Ovary (tissue), 3 donors: ENCODE data around the gene PCSK2.

Experiments used
- EP300 ChIP-seq: sonication (generic); formaldehyde crosslinking; IDR thresholded peaks from one replicate; pipeline ENCODE4 v1.6.1; 2017; ENCODE audit warnings: antibody characterized with exemption
- POLR2A ChIP-seq: fragments of 450-650 bp; IDR thresholded peaks from one replicate; pipeline ENCODE4 v1.6.1; 2017; ENCODE audit warnings: antibody characterized with exemption, mild to moderate bottlenecking, moderate library complexity
- TF ChIP-seq, protein P1 (sequence below), 3 donors: fragments of 450-650 bp in 2 of 3; fragments of 200-600 bp in 1 of 3; IDR thresholded peaks; one replicate each; pipeline versions ENCODE4 v1.5.1 to v1.8.0; 2016 to 2022; ENCODE audit warnings: antibody characterized with exemption in 3 of 3, mild to moderate bottlenecking in 1 of 3
- donor health status: DM: no; HTN: no; CAD: no.

GRCh38 chr20:17177341-17177740 lies 49.5 kb upstream of the PCSK2 start:
- TF ChIP-seq, protein P1, sequence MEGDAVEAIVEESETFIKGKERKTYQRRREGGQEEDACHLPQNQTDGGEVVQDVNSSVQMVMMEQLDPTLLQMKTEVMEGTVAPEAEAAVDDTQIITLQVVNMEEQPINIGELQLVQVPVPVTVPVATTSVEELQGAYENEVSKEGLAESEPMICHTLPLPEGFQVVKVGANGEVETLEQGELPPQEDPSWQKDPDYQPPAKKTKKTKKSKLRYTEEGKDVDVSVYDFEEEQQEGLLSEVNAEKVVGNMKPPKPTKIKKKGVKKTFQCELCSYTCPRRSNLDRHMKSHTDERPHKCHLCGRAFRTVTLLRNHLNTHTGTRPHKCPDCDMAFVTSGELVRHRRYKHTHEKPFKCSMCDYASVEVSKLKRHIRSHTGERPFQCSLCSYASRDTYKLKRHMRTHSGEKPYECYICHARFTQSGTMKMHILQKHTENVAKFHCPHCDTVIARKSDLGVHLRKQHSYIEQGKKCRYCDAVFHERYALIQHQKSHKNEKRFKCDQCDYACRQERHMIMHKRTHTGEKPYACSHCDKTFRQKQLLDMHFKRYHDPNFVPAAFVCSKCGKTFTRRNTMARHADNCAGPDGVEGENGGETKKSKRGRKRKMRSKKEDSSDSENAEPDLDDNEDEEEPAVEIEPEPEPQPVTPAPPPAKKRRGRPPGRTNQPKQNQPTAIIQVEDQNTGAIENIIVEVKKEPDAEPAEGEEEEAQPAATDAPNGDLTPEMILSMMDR (IDR thresholded peaks at IDR 0.05): no peak
- TF ChIP-seq POLR2A (no peak), EP300 (no peak)
